Heart left ventricle (tissue), 13 donors: ENCODE results near the gene GIMAP5.

Experiments
- CTCF ChIP-seq, 12 donors: fragments of 200-600 bp; sonication (generic) in 4 of 12; IDR thresholded peaks; one replicate each; pipeline versions ENCODE4 v1.5.0 to v1.8.0; 2018 to 2022; ENCODE audit warnings: antibody characterized with exemption in 12 of 12, mild to moderate bottlenecking in 5 of 12
- POLR2A ChIP-seq, 2 donors: fragments of 450-650 bp; IDR thresholded peaks; one replicate each; pipeline ENCODE4 v1.6.1; 2017; ENCODE audit warnings: antibody characterized with exemption in 2 of 2, mild to moderate bottlenecking in 2 of 2, moderate library complexity in 2 of 2
- donor health status: ischemic (EF 13 %, LVEDD 7.1; RV severe dilation, severe dysfunction).
- donor health status: DM: no; HTN: yes; CAD: no.
- donor health status: DM: no; HTN: no; CAD: no.
- donor health status: ischemic (EF 25% LVEDD 6.9; RV normal size, moderate dysfunction).
- donor health status: ischemic (EF 25% LVEDD 5.7; RV mildly dilated, moderate dysfunction).
- donor health status: ischemic (EF 35%, LVEDD 5.7; RV mildly dilated, moderate dysfunction).
- donor health status: nonischemic (EF 11% LVEDD 7.7; RV severe dilation, severe dysfunction).
- donor health status: DM: yes; HTN: yes; CAD: no.
- donor health status: PGD.
- donor health status: ischemic (EF 29% LVEDD 5.4; RV normal size, mild dysfunction).
- donor health status: nonischemic (EF 23%, LVEDD 6.1; RV moderate dilation, normal function).

DNA sequence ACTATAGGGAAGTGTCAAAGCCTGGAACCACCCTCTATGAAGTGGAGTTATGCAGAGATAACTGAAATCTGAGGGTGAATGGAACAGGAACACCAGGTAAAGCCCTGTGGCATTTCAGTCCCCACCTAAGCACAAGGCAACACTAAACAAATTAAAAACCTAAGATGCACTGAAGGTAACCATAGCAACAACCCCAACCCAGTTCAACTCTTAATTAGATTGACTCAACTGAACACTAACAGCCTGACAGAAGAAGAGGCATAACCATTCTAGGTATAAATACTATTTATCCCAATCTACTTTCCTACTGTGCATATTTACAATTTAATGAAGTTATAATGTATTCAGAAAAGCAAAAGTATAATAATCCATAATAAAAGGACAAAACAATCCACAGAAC is 9.2 kb upstream of the GIMAP5 start:
- TF ChIP-seq CTCF (IDR thresholded peaks at IDR 0.05) (no peak), POLR2A (IDR thresholded peaks at IDR 0.05) (no peak)
